ENCODE results near the gene CASZ1. TPM values are rescaled to one million over a fixed set of nuclear protein-coding genes. Genes with fewer than 3 reads are reported as not detected.

The CASZ1 gene
- polyA plus RNA-seq, 2 of the 4 experiments (the other 2 are of a cell fraction), result 0.52 to 1.2 TPM

- no peak for TF ChIP-seq HDAC2 (IDR thresholded peaks at IDR 0.05)
- TF ChIP-seq KDM5A (IDR thresholded peaks at IDR 0.05), result no peak
- TF ChIP-seq PBX3 (IDR thresholded peaks at IDR 0.05), result no peak
- TF ChIP-seq, protein P1, sequence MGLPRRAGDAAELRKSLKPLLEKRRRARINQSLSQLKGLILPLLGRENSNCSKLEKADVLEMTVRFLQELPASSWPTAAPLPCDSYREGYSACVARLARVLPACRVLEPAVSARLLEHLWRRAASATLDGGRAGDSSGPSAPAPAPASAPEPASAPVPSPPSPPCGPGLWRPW (IDR thresholded peaks at IDR 0.05), result no peak
- no peak for TF ChIP-seq NR3C1 (IDR thresholded peaks at IDR 0.05)
- no peak for TF ChIP-seq HOXB5 (CRISPR knock-in tag; IDR thresholded peaks at IDR 0.05)
- TF ChIP-seq JUN (IDR thresholded peaks at IDR 0.05), result no peak
These were observed 181.8 kb downstream of the CASZ1 start (continued) for GRCh38 chr1:10614377-10615225.

DNA sequence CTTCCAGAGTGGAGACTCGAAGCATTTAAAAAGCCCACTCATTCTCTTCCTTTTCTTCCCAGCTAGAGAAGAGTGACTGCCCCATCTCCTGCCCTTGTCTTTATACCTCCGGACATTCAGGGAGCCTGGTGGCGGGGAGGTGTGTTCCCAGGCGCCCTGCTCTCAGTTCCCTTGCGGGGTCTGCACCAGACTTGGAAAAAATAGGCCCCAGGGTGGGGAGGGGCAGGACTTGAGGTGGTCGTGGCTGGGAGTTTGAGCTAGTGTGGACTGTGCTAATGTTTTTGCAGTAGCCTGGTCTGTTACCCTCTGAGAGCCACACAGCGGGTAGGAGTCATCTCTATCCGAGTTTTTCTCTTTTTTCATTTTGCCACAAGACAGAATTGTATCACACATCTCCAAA lies 182.6 kb downstream of the CASZ1 start:
- FAIRE-seq (no peak), ATAC-seq (no peak), DNase-seq (ENCODE audit: low read depth in 1 of 2, low spot score in 1 of 2) (no peak)
- no peaks in the 10 kb centered on the region for H3K9me3 ChIP-seq
- no peak overlapping the region for H3K4me2 ChIP-seq
- H3K27ac ChIP-seq, result no peak overlapping the region
- TF ChIP-seq POLR2A (IDR thresholded peaks at IDR 0.05; ENCODE audit: low read length) (no peak), JUNB (IDR thresholded peaks at IDR 0.05) (no peak), FOSL2 (IDR thresholded peaks at IDR 0.05) (no peak), FOSL2 (CRISPR knock-in tag; IDR thresholded peaks at IDR 0.05) (no peak), HDAC2 (IDR thresholded peaks at IDR 0.05) (no peak), SMC3 (IDR thresholded peaks at IDR 0.05) (no peak), RARB (CRISPR knock-in tag; IDR thresholded peaks at IDR 0.05) (no peak), E2F6 (IDR thresholded peaks at IDR 0.05; ENCODE audit: borderline replicate concordance, low read depth) (no peak), EHF (CRISPR knock-in tag; IDR thresholded peaks at IDR 0.05) (no peak), HOXB13 (CRISPR knock-in tag; IDR thresholded peaks at IDR 0.05; ENCODE audit: low read depth) (no peak), RCOR1 (IDR thresholded peaks at IDR 0.05; ENCODE audit: low read depth, low read length) (no peak), CBX2 (IDR thresholded peaks at IDR 0.05; ENCODE audit: borderline replicate concordance, low read depth) (no peak), ESRRA (IDR thresholded peaks at IDR 0.05; ENCODE audit: borderline replicate concordance, low read length) (no peak), NFE2L2 (conservative IDR thresholded peaks at IDR 0.05; ENCODE audit: low read length) (no peak), PHF8 (IDR thresholded peaks at IDR 0.05; ENCODE audit: borderline replicate concordance, low read depth) (no peak), ZFP36 (IDR thresholded peaks at IDR 0.05; ENCODE audit: borderline replicate concordance, partially characterized antibody) (no peak), FOSB (CRISPR knock-in tag; IDR thresholded peaks at IDR 0.05) (no peak), HEYL (CRISPR knock-in tag; IDR thresholded peaks at IDR 0.05) (no peak), RAD21 (conservative IDR thresholded peaks at IDR 0.05 in 1 of 2, IDR thresholded peaks at IDR 0.05 in 1 of 2) (no peak)
- TF ChIP-seq, protein P2, sequence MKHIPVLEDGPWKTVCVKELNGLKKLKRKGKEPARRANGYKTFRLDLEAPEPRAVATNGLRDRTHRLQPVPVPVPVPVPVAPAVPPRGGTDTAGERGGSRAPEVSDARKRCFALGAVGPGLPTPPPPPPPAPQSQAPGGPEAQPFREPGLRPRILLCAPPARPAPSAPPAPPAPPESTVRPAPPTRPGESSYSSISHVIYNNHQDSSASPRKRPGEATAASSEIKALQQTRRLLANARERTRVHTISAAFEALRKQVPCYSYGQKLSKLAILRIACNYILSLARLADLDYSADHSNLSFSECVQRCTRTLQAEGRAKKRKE (CRISPR knock-in tag; IDR thresholded peaks at IDR 0.05; ENCODE audit: low read depth), result no peak
- TF ChIP-seq, protein P3, sequence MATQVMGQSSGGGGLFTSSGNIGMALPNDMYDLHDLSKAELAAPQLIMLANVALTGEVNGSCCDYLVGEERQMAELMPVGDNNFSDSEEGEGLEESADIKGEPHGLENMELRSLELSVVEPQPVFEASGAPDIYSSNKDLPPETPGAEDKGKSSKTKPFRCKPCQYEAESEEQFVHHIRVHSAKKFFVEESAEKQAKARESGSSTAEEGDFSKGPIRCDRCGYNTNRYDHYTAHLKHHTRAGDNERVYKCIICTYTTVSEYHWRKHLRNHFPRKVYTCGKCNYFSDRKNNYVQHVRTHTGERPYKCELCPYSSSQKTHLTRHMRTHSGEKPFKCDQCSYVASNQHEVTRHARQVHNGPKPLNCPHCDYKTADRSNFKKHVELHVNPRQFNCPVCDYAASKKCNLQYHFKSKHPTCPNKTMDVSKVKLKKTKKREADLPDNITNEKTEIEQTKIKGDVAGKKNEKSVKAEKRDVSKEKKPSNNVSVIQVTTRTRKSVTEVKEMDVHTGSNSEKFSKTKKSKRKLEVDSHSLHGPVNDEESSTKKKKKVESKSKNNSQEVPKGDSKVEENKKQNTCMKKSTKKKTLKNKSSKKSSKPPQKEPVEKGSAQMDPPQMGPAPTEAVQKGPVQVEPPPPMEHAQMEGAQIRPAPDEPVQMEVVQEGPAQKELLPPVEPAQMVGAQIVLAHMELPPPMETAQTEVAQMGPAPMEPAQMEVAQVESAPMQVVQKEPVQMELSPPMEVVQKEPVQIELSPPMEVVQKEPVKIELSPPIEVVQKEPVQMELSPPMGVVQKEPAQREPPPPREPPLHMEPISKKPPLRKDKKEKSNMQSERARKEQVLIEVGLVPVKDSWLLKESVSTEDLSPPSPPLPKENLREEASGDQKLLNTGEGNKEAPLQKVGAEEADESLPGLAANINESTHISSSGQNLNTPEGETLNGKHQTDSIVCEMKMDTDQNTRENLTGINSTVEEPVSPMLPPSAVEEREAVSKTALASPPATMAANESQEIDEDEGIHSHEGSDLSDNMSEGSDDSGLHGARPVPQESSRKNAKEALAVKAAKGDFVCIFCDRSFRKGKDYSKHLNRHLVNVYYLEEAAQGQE (IDR thresholded peaks at IDR 0.05), result no peak
- H3K4me1 ChIP-seq, result no peaks in the 10 kb centered on the region
- no peak overlapping the region for H3K4me3 ChIP-seq
- 82% methylated on average over 7 of the region's 8 CpGs for WGBS (ENCODE audit: missing lambda C conversion rate)
- ChIA-PET CTCF (interaction anchor here (1.3 to 2.2 kb wide), 2 partner anchors 9 to 10 kb away, joined by 3 to 5 read pairs; no protein-coding TSS in a partner anchor), POLR2A (no interaction called here)
